Dermis microvascular lymphatic vessel endothelial cell (primary cell): ENCODE data around the gene FBXO47. TPM values are rescaled to one million over a fixed set of nuclear protein-coding genes. Genes with fewer than 3 reads are reported as not detected.
A peak's percentile ranks its signal among the peaks of the same experiment; 100 is the strongest.
"Not testable (repeated sequence)": the region's sequence is repeated elsewhere in the genome, so short reads cannot be mapped to it uniquely, and the experiment has no call there.

Source experiments
- DNase-seq, 2 donors: peaks; one replicate each; pipeline versions ENCODE4 v3.0.0 to v3.0.0-alpha.2; 2010; ENCODE audit warnings: low read depth in 2 of 2
- total RNA-seq: library from RNA; depleted of rRNA; stranded (reverse); fragments of >200 nt; gene quantifications from 2 replicates; pipeline ENCODE4 v1.2.1, GENCODE V29; 2014

Gene FBXO47
- total RNA-seq, 1 donor from 2014 or later = under 0.01 TPM

- no peak for DNase-seq
Observed at GRCh38 chr17:38981636-38982035, 14.4 kb upstream of the FBXO47 start.

GRCh38 chr17:38980490-38981217, 13.5 kb upstream of the FBXO47 start:
- no peak for DNase-seq

GRCh38 chr17:38978180-38978579, 11.0 kb upstream of the FBXO47 start:
- DNase-seq = no peak

DNA sequence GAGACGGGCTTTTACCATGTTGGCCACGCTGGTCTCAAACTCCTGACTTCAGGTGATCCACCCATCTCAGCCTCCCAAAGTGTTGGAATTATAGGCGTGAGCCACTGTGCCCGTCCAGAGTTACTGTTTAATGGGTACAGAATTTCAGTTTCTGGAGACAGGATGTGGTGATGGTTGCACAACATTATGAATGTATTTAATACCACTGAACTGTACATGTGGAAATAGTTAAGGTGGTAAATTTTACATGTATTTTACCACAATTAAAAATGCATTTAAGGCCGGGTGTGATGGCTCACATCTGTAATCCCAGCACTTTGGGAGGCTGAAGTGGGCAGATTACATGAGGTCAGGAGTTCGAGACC, 9.0 kb upstream of the FBXO47 start:
- DNase-seq = not testable (repeated sequence)

DNA sequence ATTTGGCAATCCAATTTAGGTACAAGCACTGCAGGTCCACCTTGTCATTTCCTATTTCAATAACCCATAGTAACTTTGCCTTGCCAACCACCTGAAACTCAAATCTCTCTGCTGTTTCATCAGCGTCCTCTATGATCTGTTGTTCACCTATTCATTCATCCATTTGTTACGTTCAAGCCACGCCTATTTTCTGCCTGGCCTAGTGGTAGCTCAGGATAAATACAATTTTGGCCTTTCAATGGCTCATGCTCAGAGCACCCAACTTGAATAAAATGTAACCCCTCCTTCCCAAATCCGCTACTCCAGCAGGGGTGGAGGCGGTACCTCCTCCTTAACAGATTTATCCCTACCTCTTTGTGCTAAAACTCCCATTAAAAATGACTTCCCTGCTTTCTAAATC, 3.6 kb upstream of the FBXO47 start:
- DNase-seq = no peak

DNA sequence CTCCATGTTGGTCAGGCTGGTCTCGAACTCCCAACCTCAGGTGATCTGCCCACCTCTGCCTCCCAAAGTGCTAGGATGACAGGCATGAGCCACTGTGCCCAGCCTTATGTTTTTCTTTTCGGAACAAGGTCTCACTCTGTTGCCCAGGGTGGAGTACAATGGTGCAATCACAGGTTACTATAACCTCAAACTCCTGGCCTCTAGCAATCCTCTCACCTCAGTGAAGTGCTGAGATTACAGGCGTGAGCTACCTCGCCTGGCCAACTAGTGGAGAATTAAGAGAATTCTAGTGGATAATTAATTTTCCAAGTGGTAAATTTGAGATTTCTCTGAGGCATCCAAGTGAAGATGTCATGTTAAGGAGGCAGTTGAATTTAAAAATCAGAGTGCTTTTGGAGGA, 2.9 kb upstream of the FBXO47 start:
- DNase-seq = no peak

DNA sequence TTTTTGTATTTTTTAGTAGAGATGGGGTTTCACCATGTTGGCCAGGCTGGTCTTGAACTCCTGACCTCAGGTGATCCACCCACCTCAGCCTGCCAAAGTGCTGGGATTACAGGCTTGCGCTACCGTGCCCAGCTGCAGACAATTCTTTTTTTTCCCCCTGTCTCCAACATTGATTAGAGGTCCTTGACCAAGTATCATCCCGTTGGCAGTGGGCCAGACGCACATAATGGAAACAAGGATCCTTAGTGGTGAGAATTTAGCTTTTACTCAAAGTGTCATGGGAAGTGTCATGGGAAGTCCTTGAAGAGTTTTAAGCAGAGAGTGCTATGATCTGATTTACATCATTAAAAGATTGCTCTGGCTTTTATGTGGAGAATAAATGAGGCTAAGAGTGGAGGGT, 2.1 kb upstream of the FBXO47 start:
- DNase-seq = no peak

- peak in 1 of 2 donors; percentile 3 for DNase-seq
Observed at GRCh38 chr17:38961413-38961812, 5.8 kb downstream of the FBXO47 start.

DNA sequence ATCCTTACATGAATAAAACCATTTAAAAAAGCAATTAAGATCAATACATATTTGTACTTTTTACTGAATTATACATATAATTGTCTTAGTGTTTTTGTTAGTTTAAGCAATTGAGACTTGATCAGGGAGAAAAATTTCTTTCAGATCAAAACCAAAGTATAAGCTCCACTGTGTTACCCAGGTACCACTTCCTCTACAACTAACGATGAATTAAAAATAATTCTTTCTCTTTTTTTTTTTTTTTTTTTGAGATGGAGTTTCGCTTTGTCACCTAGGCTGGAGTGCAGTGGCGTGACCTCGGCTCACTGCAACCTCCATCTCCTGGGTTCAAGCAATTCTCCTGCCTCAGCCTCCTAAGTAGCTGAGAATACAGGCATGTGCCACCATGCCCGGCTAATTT, 6.8 kb downstream of the FBXO47 start:
- no peak for DNase-seq

- no peak for DNase-seq
Observed at GRCh38 chr17:38959508-38959907, 7.7 kb downstream of the FBXO47 start.

GRCh38 chr17:38958756-38959155, 8.4 kb downstream of the FBXO47 start:
- no peak for DNase-seq

DNA sequence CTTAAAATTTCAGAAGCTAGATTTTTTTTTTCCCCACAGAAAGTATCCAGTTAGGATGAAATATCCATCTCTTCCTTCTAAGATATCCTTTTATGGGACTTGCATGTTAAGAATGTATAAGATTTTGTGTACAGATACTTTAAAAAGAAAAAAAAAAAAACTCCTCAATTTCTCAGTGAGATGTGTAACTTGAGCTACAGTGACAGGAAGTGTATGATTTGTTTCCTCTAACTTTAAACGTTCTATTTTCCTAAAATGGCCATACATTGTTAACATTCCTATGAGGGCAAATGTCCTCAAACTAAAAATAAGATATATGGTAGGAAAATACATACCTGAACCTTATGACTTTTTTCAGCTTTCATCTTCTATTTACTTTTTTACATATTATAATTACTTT, 8.9 kb downstream of the FBXO47 start:
- DNase-seq = peak in 1 of 2 donors; percentile 29

DNA sequence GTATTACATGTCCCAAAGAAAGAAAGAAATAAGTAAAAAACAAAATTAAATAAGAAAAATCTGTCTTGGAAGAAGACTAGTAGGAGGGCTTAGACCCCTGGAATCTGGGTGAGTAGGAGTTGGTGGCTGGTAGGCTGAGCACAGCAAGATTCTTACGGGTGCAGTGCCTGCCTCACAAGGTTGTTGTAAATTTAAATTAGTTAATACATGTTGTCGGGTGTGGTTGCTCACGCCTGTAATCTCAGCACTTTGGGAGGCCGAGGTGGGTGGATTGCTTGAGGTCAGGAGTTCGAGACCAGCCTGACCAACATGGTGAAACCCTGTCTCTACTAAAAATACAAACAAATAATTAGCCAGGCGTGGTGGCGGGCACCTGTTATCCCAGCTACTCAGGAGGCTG, 13.4 kb downstream of the FBXO47 start:
- not testable (repeated sequence) for DNase-seq

DNA sequence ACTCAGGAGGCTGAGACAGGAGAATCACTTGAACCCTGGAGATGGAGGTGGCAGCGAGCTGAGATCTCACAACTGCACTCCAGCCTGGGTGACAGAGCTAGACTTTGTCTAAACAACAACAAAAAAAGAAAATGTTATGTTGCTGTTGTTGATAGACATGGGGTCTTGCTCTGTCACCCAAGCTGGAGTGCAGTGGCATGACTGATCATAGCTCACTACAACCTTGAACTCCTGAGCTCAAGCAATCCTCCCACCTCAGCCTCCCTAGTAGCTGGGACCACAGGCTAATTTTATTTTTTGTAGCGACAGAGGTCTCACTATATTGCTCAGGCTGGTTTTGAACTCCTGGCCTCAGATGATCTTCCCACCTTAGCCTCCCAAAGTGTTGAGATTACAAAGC, 20.0 kb downstream of the FBXO47 start:
- DNase-seq = no peak

GRCh38 chr17:38943607-38944006, 23.6 kb downstream of the FBXO47 start:
- DNase-seq = peak in 1 of 2 donors; percentile 12

GRCh38 chr17:38942696-38943334, 24.4 kb downstream of the FBXO47 start:
- DNase-seq = no peak

- DNase-seq = no peak
Observed at GRCh38 chr17:38940404-38940803, 26.8 kb downstream of the FBXO47 start.

DNA sequence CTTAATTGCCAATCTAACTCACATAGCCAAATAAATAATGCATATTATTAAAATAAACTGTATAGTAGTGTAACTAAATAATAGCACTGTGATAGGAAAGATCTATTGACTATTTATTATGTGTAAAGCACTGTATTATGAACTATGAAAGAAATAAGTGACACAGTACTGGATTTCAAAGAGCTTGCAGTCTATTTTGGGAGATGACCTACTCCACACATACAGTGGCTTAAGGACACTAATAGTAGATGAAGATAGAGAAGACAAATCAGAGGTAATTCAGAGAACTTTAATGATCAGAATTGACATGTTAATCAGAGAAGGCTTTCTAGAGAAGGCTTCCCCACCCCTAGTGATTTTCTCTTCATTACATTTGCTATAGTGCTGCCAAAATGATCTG, 27.2 kb downstream of the FBXO47 start:
- no peak for DNase-seq

DNA sequence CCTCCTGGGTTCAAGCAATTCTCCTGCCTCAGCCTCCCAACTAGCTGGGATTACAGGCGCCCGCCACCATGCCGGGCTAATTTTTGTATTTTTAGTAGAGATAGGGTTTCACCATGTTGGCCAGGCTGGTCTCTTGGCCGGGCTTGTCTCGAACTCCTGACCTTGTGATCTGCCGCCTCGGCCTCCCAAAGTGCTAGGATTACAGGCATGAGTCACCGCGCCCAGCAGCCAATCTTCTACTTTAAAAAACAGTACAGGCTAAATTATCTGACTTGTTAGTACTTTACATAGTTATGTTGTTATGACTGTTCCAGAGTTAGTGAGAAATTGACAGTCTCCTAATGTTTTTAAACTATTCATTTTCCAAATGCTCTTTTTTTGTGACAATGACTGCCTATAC, 33.2 kb downstream of the FBXO47 start:
- not testable (repeated sequence) for DNase-seq

DNA sequence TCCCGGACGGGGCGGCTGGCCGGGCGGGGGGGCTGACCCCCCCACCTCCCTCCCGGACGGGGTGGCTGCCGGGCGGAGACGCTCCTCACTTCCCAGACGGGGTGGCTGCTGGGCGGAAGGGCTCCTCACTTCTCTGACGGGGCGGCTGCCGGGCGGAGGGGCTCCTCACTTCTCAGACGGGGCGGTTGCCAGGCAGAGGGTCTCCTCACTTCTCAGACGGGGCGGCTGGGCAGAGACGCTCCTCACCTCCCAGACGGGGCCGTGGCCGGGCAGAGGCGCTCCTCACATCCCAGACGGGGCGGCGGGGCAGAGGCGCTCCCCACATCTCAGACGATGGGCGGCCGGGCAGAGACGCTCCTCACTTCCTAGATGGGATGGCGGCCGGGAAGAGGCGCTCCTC, 36.4 kb downstream of the FBXO47 start:
- DNase-seq = not testable (repeated sequence)

DNA sequence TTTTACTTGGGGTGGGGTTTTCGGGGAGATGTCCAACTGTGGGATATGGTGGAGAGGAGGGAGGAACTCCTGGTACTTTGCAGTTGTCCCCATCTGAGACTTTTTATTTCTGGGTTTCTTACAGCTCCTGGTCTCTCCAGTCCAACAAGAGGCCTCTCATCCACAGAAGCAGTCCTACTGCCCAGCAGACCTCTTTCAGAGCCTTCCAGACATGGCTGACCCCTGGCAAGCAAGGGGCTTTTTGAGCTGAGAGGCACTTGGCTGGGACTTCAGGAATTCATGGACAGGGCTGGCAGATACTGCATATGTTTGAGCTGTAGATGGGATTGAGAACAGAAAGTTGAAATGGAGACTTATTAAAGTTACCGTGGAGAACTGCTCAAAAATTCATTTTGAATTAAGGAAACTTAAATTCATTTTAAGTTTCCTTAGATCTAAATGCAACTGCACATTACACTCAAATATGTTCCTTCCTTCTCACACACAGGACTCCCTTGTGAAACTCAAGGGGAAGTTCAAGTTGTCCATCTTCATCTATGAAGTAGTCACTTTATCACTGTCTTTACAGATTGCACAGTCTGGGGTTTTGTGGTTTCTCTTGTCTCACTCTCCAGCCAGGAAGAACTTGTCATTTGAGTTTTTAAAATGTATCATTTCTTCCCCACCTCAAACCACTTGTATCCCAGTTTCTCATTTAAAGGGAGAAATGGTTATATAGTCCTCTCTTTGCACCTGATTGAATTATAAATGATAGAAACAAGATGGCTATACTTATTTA, 40.7 kb downstream of the FBXO47 start:
- no peak for DNase-seq

DNA sequence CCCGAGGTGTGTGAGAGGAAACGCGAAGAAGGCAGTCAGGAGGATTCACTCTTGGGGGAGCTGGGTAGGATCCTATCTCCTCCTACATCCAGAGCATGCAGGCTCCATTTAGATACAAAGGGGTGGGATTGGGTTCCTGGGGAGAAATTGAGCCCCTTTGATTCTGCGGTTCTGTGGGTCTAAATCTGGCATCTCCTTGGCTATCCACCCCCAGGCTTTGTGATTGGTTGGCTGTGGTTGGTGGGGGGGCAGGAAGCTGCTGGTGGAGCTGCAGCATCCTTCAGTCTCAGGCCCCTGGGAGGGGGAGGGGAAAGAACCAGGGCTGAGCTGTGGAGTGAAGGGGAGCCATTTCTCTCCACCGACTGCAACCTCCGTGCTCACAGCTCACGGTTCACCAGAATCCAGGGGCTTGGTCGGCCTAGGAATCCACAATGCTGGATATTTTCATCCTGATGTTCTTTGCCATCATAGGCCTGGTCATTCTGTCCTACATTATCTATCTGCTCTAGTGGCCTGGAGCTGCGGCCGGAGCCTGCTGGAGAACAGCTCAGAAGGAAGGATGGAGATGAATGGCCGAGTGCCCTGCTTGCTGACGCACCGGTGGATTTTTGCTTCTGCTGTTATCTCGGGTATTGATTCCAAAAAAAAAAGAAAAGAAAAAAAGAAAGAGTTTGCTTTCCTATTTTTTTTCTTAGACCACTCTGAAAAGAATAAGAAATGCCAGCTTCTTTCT, 41.8 kb downstream of the FBXO47 start, which contains the start of gene LASP1NB:
Gene LASP1NB (plus strand): TSS at position 352 of the 733 bp plus-strand sequence.
- no peak for DNase-seq
